OCI-LY7 (cell line): ENCODE data around the gene KRT31. TPM values are rescaled to one million over a fixed set of nuclear protein-coding genes. Genes with fewer than 3 reads are reported as not detected.

Experiments
- BruUV-seq: library from RNA; stranded (reverse); fragments of 400-500 nt; replicated peaks from 2 replicates; lab custom pipeline; 2021; lab: Mats Ljungman, UMichigan
- CTCF ChIA-PET: fragments of 300-600 bp; sonication (Branson Sonifier 250); formaldehyde crosslinking; loops from one replicate; lab custom pipeline; 2022; ENCODE audit warnings: antibody characterized with exemption; ENCODE audit not compliant: unreplicated experiment; lab: Charles Lee
- POLR2A ChIA-PET: fragments of 300-600 bp; sonication (Branson Sonifier 250); formaldehyde crosslinking; loops from one replicate; lab custom pipeline; 2022; ENCODE audit warnings: antibody characterized with exemption; lab: Charles Lee
- DNase-seq: peaks from one replicate; pipeline ENCODE4 v3.0.0-alpha.2; 2015; ENCODE audit warnings: low spot score
- H2AFZ ChIP-seq: fragments of 200-600 bp; sonication (generic), shearing (Covaris generic); 2 replicates; pipeline ENCODE4 v1.6.1; 2014; ENCODE audit warnings: mild to moderate bottlenecking, antibody characterized with exemption, low read length, moderate library complexity
- H3K27ac ChIP-seq: fragments of 200-600 bp; sonication (generic); 2 replicates; pipeline ENCODE4 v1.5.1; 2014; ENCODE audit warnings: mixed run types, low read depth, mild to moderate bottlenecking, moderate library complexity, low read length, inconsistent platforms; ENCODE audit not compliant: poor library complexity, severe bottlenecking
- H3K36me3 ChIP-seq: fragments of 200-600 bp; sonication (generic); 2 replicates; pipeline ENCODE4 v1.6.1; 2014; ENCODE audit warnings: mild to moderate bottlenecking, antibody characterized with exemption, low read length, moderate library complexity, mixed read lengths; ENCODE audit not compliant: insufficient read depth
- H3K4me1 ChIP-seq: fragments of 200-600 bp; sonication (generic); 2 replicates; pipeline ENCODE4 v1.5.1; 2014; ENCODE audit warnings: mild to moderate bottlenecking, low read length; ENCODE audit not compliant: insufficient read depth, poor library complexity, severe bottlenecking
- H3K4me2 ChIP-seq: fragments of 200-600 bp; sonication (generic); 2 replicates; pipeline ENCODE4 v1.6.1; 2014; ENCODE audit warnings: mild to moderate bottlenecking, low read length
- H3K4me3 ChIP-seq: fragments of 200-600 bp; sonication (generic); 2 replicates; pipeline ENCODE4 v1.5.1; 2014; ENCODE audit warnings: mild to moderate bottlenecking, low read depth, low read length; ENCODE audit not compliant: poor library complexity, severe bottlenecking
- H3K79me2 ChIP-seq: fragments of 200-600 bp; sonication (generic); 2 replicates; pipeline ENCODE4 v1.6.1; 2016; ENCODE audit warnings: low read depth, mild to moderate bottlenecking, low read length, moderate library complexity, mixed read lengths; ENCODE audit not compliant: insufficient read depth
- H3K9me2 ChIP-seq: fragments of 200-600 bp; sonication (generic); 2 replicates; pipeline ENCODE4 v1.6.1; 2016; ENCODE audit warnings: mild to moderate bottlenecking, low read length, mixed read lengths; ENCODE audit not compliant: insufficient read depth
- H3K9me3 ChIP-seq: fragments of 200-600 bp; sonication (generic); 2 replicates; pipeline ENCODE4 v1.6.1; 2014; ENCODE audit warnings: mild to moderate bottlenecking, mixed run types, low read length, mixed read lengths
- H4K20me1 ChIP-seq: fragments of 200-600 bp; sonication (generic); 2 replicates; pipeline ENCODE4 v1.6.1; 2014; ENCODE audit warnings: mild to moderate bottlenecking, antibody characterized with exemption, low read length, moderate library complexity, mixed read lengths; ENCODE audit not compliant: insufficient read depth
- CTCF ChIP-seq: fragments of 200-600 bp; sonication (generic); conservative IDR thresholded peaks from 2 replicates; pipeline ENCODE4 v1.5.1; 2014; ENCODE audit warnings: mild to moderate bottlenecking, antibody characterized with exemption, low read length, moderate library complexity, mixed read lengths
- EZH2phosphoT487 ChIP-seq: fragments of 200-600 bp; sonication (generic); IDR thresholded peaks from 2 replicates; pipeline ENCODE4 v1.6.1; 2018; ENCODE audit warnings: low read depth, borderline replicate concordance, mild to moderate bottlenecking, mixed run types, antibody characterized with exemption, low read length, moderate library complexity, mixed read lengths
- intact Hi-C: fragments of 100-400 bp; cut with micrococcal nuclease; formaldehyde crosslinking; loops from one replicate; pipeline ENCODE4 v1.10.0; 2022; ENCODE audit not compliant: unreplicated experiment
- total RNA-seq, 2 experiments: library from RNA; depleted of rRNA in 1 of 2; stranded (reverse); fragments of >200 nt in 1 of 2; shearing (Covaris generic) in 1 of 2; gene quantifications; 2 replicates each; pipeline ENCODE4 v1.2.3, GENCODE V29; 2014 to 2022

Gene KRT31
- total RNA-seq, 2 experiments from 2014 or later, result not detected

DNA sequence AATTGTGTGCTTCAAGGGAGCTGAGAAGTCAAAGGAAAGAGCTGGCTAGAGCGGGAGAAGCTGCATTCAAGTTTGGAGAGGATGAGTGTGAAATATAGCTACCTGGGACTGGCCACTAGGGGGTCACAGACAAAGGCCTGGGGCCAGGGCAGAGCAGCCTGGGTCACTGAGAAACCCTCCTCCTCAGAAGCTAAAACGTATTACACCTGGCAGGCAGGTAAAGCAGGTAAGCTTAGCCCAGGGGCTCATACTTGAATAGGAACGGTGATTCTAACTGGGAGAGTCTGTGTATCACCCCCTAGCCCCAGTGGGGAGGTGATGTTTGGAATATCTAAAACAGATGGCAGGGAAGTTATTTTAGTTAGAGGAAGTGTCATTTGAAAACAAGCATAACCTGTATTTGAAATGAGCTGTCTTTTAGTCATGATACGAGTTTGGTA, 20.2 kb upstream of the KRT31 start:
- TF ChIP-seq EZH2phosphoT487, result no peak
- TF ChIP-seq CTCF, result peak; percentile 71
- H3K4me3 ChIP-seq, result no peak overlapping the region
- H3K9me2 ChIP-seq, result no peaks in the 10 kb centered on the region
- peak; percentile 10 for DNase-seq
- ChIA-PET CTCF (no interaction called here), POLR2A (no interaction called here)
- intact Hi-C loops, result no loop called here
- H3K36me3 ChIP-seq, result no peaks in the 10 kb centered on the region
- H3K27ac ChIP-seq, result no peak overlapping the region
- no TSS peak for BruUV-seq
- H3K4me1 ChIP-seq, result no peaks in the 10 kb centered on the region
- H3K4me2 ChIP-seq, result no peak overlapping the region
- H4K20me1 ChIP-seq, result no peaks in the 10 kb centered on the region
- no peaks in the 10 kb centered on the region for H3K9me3 ChIP-seq
- no peak overlapping the region for H2AFZ ChIP-seq
- no peaks in the 10 kb centered on the region for H3K79me2 ChIP-seq

DNA sequence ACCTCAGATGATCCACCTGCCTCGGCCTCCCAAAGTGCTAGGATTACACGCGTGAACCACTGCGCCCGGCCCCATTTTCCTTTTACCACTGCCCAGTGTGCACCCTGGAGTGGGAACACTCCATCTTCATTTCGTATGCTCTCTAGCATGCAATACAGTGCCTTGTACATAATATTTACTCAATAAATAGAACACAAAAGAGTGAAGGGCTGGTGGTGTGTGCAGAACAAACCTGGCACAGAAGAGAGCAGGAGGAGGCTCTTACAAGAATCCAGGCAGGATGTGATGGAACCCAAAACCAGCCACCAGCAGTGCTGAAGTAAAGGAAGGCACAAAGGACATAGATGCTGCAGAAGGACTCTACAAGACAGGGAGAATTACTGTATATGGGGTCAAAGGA, 19.7 kb upstream of the KRT31 start:
- Histone ChIP-seq H3K4me2 (no peak overlapping the region), H3K36me3 (no peaks in the 10 kb centered on the region), H3K27ac (no peak overlapping the region), H2AFZ (no peak overlapping the region), H3K9me2 (no peaks in the 10 kb centered on the region), H3K9me3 (no peaks in the 10 kb centered on the region), H3K4me1 (no peaks in the 10 kb centered on the region), H3K79me2 (no peaks in the 10 kb centered on the region), H4K20me1 (no peaks in the 10 kb centered on the region), H3K4me3 (no peak overlapping the region)
- DNase-seq, result no peak
- intact Hi-C loops, result no loop called here
- ChIA-PET POLR2A (no interaction called here), CTCF (no interaction called here)
- TF ChIP-seq CTCF, result no peak
- TF ChIP-seq EZH2phosphoT487, result no peak
- BruUV-seq, result no TSS peak

GRCh38 chr17:41416479-41416878, 19.1 kb upstream of the KRT31 start:
- no peak overlapping the region for H2AFZ ChIP-seq
- H3K36me3 ChIP-seq, result no peaks in the 10 kb centered on the region
- intact Hi-C loops, result no loop called here
- H3K79me2 ChIP-seq, result no peaks in the 10 kb centered on the region
- H3K9me3 ChIP-seq, result no peaks in the 10 kb centered on the region
- no peak overlapping the region for H3K4me2 ChIP-seq
- TF ChIP-seq EZH2phosphoT487 (no peak), CTCF (no peak)
- no peaks in the 10 kb centered on the region for H4K20me1 ChIP-seq
- BruUV-seq, result no TSS peak
- no peak overlapping the region for H3K27ac ChIP-seq
- no peaks in the 10 kb centered on the region for H3K4me1 ChIP-seq
- CTCF ChIA-PET, result no interaction called here
- POLR2A ChIA-PET, result no interaction called here
- no peak overlapping the region for H3K4me3 ChIP-seq
- DNase-seq, result no peak
- H3K9me2 ChIP-seq, result no peaks in the 10 kb centered on the region
